GM18526 (cell line): ENCODE measurements around the gene FSTL1.

Experiments used
- POLR2A ChIP-seq: IDR thresholded peaks from 3 replicates; pipeline ENCODE4 v1.6.1; 2011; ENCODE audit not compliant: insufficient read length; ENCODE audit errors: extremely low read depth

Gene FSTL1

DNA sequence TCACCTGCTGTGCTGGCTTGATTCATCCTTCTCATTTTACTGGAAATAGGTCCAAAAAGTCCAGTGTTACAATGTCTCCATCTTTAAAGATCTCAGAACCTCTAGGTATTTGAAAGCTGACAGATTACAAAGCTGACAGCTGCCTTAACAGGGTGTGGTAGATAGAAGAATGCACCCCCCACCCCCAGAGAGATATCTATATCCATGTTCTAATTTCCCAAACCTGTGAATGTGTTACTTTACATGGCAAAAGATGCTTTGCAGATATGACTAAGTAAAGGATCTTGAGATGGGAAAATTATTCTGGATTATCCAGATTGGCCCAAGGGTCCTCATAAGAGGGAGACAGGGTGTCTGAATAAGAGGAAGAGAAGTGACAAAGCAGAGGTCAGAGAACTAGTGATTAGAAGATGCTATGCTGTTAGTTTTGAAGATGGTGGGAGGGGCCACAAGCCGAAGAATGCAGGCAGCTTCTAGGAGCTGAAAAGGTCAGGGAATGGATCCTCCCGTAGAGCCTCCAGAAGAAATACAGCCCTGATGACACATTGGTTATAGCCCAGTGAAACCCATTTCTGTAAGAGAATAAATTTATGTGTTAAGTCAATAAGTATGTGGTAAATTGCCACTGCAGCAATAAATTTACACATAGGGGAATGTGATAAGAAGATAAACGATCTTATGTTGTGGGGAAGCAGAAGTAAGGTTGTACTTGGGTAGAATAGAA lies 21.5 kb upstream of the FSTL1 start:
- no peak for TF ChIP-seq POLR2A

DNA sequence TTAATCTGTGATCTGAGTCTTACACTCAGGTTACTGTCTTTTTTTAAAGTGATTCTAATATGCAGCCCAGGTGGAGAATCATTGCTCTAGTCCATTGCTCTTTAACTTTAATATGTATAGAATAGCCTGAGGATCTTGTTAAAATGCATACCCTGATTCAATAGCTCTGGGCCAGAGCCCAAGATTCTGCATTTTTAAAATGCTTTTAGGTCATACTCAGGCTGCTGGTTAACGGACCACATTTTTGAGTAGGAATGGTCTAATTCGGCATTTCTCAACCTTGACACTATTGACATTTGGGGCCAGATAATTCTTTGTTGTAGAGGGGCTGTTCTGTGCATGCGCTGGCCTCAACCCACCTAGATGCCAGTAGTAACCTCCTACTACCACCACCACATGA lies 20.9 kb upstream of the FSTL1 start:
- no peak for TF ChIP-seq POLR2A

DNA sequence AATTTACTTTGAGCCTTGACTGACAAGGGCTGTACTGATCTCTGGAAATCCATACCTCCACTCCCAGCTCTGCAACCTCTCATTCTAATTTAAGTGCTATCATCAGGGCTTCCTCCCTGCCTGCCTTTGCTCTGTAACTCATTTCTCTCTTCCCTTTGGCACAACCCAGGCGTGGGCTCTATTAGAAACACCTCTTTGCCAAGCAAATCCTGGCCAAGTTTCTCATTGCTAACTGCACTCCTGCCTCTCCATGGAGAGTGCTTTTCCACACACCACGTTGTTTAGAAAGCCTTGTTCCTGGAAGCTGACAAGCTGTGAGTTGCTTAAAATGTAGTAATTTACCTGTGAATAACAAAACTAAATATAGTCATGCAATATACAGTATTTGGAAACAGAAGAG lies 20.1 kb upstream of the FSTL1 start:
- TF ChIP-seq POLR2A = no peak

- no peak for TF ChIP-seq POLR2A
These were observed 19.1 kb upstream of the FSTL1 start for GRCh38 chr3:120469882-120470301.

- TF ChIP-seq POLR2A = no peak
These were observed 18.6 kb upstream of the FSTL1 start for GRCh38 chr3:120469440-120469839.

DNA sequence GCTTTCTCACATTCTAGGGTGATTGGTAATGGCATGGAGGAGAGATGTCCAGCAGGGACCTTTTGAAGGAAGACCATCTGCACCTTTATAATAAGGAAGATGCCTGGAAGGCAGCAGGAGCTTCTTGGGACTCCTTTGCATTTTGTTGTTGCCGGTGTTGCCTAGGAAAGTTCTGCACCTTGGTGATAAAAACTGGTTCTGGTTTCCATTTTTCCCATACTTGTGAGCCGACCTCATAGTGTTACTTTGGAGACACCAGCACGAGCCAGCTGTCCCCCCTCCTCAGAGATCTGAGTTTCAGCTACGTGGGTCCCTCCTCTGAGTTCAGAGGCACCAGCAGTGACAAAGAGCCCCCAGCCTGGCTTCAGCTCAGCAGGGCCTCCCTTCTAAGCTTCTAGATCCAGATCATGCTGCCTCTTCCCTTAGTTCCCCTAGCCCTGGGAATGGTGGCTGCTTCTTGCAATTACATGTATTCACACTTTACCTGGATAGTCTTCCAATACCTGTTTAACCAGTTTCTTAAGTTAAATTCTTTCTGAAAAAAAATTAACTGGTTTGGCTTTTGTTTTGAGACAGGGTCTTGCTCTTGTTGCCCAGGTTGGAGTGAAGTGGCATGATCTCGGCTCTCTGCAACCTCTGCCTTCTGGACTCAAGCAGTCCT lies 18.0 kb upstream of the FSTL1 start:
- no peak for TF ChIP-seq POLR2A

DNA sequence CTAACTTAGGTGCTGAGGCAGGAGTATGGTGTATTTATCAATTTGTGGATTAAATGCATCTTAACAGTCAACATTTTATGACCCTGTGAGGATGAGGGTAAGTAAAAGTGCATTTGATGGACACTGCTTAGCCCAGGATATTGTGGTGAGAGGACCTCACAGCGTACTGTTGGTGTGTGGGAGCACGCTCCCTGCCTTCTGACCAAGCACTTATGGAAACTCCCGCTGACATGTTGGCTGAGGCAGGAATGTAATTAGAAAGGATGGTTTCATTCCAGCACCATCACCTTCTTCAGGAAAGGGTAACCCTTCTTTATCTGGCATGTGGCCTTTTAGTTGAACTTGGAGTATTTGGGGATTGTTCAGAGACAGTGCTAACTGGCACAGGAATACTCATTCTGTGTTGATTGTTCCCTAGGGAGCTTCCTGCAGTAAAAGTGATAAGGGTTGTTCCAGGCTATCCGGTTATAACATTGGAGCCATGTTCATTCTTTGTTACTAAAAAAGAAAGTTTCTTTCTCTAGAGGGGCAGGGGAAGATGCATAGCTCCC lies 11.7 kb upstream of the FSTL1 start:
- TF ChIP-seq POLR2A = no peak

DNA sequence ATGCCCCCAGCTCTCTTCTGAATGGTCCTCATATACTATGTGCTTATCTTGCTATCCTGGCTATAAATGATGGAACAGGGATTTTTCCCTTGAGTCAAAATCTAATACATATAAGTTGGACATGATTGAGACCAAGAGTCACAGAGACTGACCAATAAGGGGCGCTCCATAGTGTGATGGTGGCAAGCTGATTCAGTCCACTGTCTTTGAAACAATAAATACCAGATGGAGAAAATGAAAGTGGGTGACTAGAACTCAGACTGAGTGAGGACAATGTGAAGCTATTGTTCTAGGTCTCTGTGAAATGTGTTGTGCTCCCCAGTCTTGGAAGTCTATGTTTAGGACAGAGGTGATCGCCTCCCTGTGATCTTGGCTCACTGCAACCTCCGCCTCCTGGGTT lies 10.6 kb upstream of the FSTL1 start:
- no peak for TF ChIP-seq POLR2A

DNA sequence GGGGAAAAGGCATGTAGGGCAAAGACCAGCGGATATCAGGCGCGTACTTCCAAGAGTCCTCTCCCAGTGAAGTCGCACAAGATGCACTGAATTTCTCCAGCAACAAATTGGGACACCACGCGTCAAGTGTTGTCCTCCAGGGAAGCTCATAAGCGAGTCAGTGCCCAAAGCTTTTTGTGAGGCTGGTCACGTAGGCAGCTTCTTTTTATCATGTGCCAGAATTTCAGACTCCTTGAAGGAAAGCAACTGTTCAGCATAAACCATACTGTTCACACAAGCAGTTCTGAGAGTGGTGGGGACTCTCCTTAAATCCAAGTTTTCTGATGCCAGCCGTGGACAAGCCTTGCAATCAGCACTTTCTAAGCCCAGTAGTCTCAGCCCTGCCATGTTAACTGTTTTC lies 10.1 kb upstream of the FSTL1 start:
- TF ChIP-seq POLR2A = no peak

- TF ChIP-seq POLR2A = no peak
These were observed 9.5 kb upstream of the FSTL1 start for GRCh38 chr3:120460181-120460790.

DNA sequence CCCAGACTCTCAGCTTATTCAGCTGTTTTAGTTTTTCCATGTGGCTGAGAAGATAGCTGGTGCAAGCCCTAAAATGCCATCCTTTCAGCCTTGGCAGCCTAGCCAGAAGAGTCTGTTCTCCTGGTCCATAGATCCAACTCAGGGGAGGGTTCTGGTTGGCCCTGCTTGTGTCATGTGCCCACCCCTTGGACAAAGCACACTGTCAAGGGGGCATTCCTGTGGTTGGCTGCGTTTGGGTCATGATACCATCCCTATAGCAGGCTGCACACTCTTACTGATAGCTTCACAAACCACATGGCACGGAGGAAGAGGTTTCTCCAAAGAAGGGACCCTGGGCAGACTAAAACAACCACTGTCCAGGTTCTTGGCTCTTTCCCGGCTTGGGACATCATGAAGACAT lies 8.4 kb upstream of the FSTL1 start:
- no peak for TF ChIP-seq POLR2A

DNA sequence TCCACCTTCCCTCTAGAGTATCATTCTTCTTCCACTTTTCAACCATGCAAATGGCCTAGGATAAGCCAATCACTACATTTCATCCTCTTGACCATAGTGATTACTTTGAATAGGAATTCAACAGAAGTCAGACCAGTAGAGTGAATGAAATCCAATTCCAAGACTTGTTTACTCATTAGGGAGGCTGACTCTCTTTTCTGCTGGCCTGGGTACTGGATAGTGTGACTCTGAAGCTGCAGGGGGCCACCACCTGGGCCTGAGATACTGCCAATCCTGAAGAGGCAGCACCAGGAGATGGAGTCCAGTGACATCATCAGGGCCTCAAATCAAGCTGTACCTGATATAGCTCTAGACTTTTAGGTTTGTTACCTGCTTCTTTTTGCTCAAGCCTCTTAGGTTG lies 7.0 kb upstream of the FSTL1 start:
- TF ChIP-seq POLR2A = no peak

DNA sequence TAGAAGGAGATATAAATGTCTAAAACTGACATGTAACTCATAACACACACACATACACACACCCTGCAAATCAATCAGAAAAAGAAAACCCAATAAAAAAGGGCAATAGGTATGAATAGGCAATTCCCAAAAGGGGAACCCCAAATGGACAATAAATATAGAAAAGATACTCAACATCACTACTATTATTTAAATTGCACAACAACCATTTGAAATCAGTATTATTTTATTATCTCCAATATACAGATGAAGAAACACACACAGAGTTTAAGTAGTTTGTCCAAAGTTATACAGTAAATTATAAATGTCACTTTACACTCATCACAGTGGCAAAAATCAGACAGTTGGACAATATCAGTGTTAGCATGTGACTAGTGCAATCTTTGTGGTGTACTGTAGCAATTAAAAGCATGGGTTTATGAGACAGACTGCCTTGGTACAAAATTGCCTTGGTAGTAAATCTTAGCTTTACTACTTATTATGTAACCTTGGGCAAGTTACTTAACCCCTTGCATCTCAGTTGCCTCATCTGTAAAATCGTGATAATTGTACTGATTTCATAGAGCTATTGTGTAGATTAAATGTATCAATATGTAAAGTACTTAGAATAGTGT lies 3.4 kb upstream of the FSTL1 start:
- no peak for TF ChIP-seq POLR2A

GRCh38 chr3:120452816-120453215 lies 2.0 kb upstream of the FSTL1 start:
- no peak for TF ChIP-seq POLR2A

DNA sequence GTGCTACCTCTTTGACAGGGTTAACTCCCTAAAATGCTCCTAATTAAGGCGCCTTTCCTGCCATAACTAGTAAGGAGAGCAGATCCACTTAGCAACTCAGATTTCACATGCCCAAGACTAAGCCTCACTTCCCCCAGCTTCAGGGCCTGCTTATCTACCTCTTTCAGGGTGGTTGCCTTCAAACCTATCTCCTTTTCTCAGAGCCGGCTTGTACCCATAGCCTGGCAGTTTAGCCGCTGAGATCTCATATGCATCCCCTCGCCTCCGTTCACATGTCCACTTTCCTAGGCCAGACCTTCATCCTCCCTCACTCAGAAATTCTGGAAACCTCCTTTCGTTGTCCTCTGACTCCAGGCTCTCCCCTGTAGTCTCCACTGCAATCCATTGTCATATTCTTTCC lies 1.0 kb upstream of the FSTL1 start:
- TF ChIP-seq POLR2A = no peak

DNA sequence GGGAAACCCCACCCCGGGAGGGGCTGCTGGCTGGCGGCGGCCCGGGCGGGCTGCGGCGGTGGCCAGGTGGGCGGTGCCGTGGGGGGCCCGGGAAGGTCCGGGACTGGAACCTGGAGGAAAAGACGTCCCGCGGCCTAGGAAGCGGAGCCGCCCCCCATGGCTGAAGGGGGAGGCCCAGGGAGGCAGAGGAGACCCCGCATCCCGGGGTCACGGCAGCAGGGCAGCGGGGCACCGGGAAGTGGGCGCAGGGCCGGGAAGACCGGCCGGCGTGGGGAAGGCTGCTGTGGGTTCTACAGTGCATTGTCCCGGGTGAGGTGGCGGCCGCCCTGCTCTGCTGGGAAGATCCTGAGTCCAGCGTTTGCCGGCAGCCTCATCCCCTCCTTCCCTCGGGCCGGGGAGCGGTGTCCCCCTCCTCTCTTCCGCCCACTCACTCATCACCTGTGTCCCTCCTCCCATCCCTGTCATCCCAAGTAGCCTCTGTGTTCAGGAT lies 525 bp upstream of the FSTL1 start:
- TF ChIP-seq POLR2A = no peak
